Ishikawa (cell line): ENCODE results near the gene ROBO3.

Source experiments
- CEBPB ChIP-seq: IDR thresholded peaks from 2 replicates; pipeline ENCODE4 v1.6.1; 2012
- CREB1 ChIP-seq: IDR thresholded peaks from 2 replicates; pipeline ENCODE4 v1.6.1; 2012; ENCODE audit warnings: low read depth
- EGR1 ChIP-seq: IDR thresholded peaks from 2 replicates; pipeline ENCODE4 v1.6.1; 2012
- EP300 ChIP-seq: IDR thresholded peaks from 2 replicates; pipeline ENCODE4 v1.6.1; 2012; ENCODE audit warnings: borderline replicate concordance
- FOXM1 ChIP-seq: IDR thresholded peaks from 2 replicates; pipeline ENCODE4 v1.6.1; 2012; ENCODE audit warnings: low read depth, borderline replicate concordance
- MAX ChIP-seq: IDR thresholded peaks from 2 replicates; pipeline ENCODE4 v1.6.1; 2012
- NFIC ChIP-seq: IDR thresholded peaks from 2 replicates; pipeline ENCODE4 v1.6.1; 2012
- RAD21 ChIP-seq: IDR thresholded peaks from 2 replicates; pipeline ENCODE4 v1.6.1; 2012; ENCODE audit warnings: low read depth
- REST ChIP-seq: IDR thresholded peaks from 2 replicates; pipeline ENCODE4 v1.6.1; 2012; ENCODE audit warnings: low read depth, mild to moderate bottlenecking
- TAF1 ChIP-seq: IDR thresholded peaks from 2 replicates; pipeline ENCODE4 v1.6.1; 2012; ENCODE audit warnings: low read depth, mild to moderate bottlenecking
- TCF12 ChIP-seq: IDR thresholded peaks from 2 replicates; pipeline ENCODE4 v1.6.1; 2012; ENCODE audit warnings: low read depth
- TEAD4 ChIP-seq: IDR thresholded peaks from 2 replicates; pipeline ENCODE4 v1.6.1; 2012
- USF1 ChIP-seq: IDR thresholded peaks from 2 replicates; pipeline ENCODE4 v1.6.1; 2012
- YY1 ChIP-seq: IDR thresholded peaks from 2 replicates; pipeline ENCODE4 v1.6.1; 2012; ENCODE audit warnings: low read depth
- ZBTB7A ChIP-seq: IDR thresholded peaks from 2 replicates; pipeline ENCODE4 v1.6.1; 2012; ENCODE audit warnings: low read depth

The ROBO3 gene

GRCh38 chr11:124839128-124839971 is 25.9 kb upstream of the ROBO3 start:
- TF ChIP-seq ZBTB7A: no peak
- TF ChIP-seq TCF12: no peak
- 0 out of 2 replicates have a peak, but pooled peaks have one; percentile 11 for TF ChIP-seq MAX
- no peak for TF ChIP-seq RAD21
- no peak for TF ChIP-seq REST

GRCh38 chr11:124839972-124840621 is 25.1 kb upstream of the ROBO3 start:
- TF ChIP-seq EP300: no peak
- TF ChIP-seq NFIC: no peak
- no peak for TF ChIP-seq ZBTB7A
- no peak for TF ChIP-seq USF1
- TF ChIP-seq EGR1: no peak
- no peak for TF ChIP-seq TEAD4
- no peak for TF ChIP-seq CREB1
- TF ChIP-seq RAD21: no peak
- no peak for TF ChIP-seq MAX
- no peak for TF ChIP-seq YY1
- TF ChIP-seq FOXM1: no peak
- TF ChIP-seq TCF12: no peak
- no peak for TF ChIP-seq CEBPB
- no peak for TF ChIP-seq TAF1

GRCh38 chr11:124840666-124841065 is 24.6 kb upstream of the ROBO3 start:
- TF ChIP-seq TEAD4 (no peak), RAD21 (no peak), YY1 (no peak), REST (no peak), MAX (no peak)

GRCh38 chr11:124841201-124841600 is 24.0 kb upstream of the ROBO3 start:
- TF ChIP-seq REST (no peak), USF1 (no peak), FOXM1 (no peak), NFIC (no peak), CREB1 (no peak), TAF1 (no peak), ZBTB7A (no peak), MAX (no peak)
